IPS-18c (cell line): ENCODE measurements around the gene CDIP1.
A peak's percentile ranks its signal among the peaks of the same experiment; 100 is the strongest.

Source experiments
- H3K4me3 ChIP-seq: 2 replicates; pipeline ENCODE4 v1.7.0; 2013; ENCODE audit warnings: low read depth, mild to moderate bottlenecking, low read length, moderate library complexity; ENCODE audit not compliant: insufficient read depth
- H3K9me3 ChIP-seq: one replicate; pipeline ENCODE4 v1.6.1; 2013; ENCODE audit warnings: mild to moderate bottlenecking, low read length, moderate library complexity; ENCODE audit not compliant: control insufficient read depth, insufficient read depth

CDIP1 gene

GRCh38 chr16:4481526-4481925 is 57.0 kb downstream of the CDIP1 start:
- peaks cover under 1% of the 10 kb centered on the region for H3K9me3 ChIP-seq
- H3K4me3 ChIP-seq: no peak overlapping the region

DNA sequence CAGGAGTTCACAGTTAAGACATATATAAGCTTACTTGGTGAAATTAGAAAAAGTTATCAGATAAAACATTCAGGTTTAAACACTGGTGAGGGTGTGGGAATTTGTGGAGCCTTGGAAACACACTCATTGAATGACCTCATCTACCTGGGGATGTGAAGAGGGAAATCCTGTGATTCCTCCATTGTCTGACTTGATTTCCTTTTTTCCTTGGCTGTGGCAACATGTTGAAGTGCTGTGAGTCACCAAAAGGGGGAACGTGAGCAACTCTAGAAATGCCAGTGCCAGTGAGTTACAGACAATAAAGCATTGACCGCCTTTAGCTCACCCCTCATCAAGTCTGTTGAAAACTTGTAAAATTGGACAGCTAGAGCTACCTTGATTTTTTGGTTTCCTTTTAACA is 60.6 kb downstream of the CDIP1 start:
- Histone ChIP-seq H3K9me3 (peaks cover 8% of the 10 kb centered on the region), H3K4me3 (no peak overlapping the region)

DNA sequence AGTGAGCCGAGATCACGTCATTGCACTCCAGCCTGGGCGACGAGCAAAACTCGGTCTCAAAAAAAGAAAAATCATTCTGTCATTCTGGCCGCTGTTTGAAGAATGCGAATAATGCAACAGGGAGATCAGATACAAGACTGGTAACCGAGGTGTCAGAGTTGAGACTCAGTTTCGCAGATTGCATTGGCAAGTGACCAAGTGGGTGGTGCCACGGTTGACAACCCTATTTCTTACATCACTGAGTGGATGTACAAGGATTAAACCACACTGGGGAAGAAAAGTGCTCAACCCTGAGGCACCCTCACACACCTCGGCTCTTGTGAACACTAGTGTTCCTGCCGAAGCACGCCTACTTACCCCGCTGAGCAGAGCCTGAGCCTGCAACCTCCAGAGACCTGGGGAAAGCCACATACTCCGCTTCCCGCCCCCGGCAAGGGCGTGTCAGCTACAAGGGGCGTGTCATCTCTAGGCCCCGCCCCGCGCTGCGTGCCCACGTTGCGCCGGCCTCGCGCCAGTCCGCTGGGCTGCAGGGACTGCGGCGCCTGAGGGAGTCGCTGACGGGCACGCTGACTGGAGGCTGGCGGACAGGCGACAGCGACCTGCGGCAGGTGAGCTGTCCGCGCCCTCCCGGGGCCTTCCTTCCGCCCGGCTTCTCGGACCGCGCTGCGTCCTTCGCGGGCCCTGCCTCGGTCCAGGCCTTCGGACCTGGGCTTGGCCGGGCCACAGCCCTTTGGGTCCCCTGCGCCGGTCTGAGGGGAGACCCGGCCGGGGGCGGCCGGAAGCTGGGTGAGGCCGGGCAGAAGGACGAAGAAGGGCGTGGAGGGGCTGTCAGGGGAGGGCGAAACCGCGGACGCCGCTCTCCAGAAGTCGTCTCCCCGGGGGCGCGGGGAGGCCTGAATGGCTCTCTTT is 62.4 kb downstream of the CDIP1 start, which contains the start of gene HMOX2:
Gene HMOX2, plus strand, starts transcription at position 519 of the 909 bp plus-strand sequence. CDS start 29,127 bp downstream, outside the sequence.
- Histone ChIP-seq H3K9me3 (peaks cover 8% of the 10 kb centered on the region), H3K4me3 (peak within 1 kb of the TSS; percentile 73)

DNA sequence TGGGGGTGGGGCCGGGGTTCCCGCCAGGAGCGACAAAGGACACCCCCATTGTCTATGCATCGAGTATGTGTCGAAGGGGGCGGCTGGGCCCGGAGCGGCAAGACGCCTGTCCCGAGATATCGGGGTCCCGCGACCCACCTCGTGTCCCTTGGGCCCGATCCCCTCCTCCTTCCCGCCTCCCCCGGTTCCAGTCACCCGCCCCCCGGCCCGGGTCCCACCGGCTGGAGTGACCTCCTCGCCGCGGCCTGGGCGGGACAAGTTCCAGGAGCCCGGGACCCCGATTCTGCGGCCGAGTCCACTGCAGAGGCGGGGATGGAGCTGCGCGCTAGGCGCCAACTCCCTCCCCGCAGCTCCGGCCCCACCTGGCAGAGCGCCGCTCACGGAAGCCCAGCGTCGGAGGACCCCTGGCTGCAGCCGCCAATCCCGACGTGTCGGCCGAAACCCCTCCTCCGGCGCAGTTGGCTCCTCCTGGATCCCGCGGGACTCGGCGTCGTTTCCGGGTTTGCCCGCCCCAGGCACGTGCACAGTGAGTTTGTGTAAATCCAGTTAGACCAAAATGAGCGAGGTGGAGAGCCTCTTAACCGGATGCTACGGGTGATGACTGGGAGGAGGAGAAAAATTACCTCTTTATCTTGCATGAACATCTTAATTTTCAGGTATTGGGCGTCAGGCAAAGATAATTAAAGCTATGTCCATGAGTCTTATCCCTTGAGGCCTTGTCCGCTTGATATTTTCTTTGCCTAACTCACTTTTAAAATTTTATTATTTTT is 64.2 kb downstream of the CDIP1 start, which contains the start of gene NMRAL1:
Gene NMRAL1, minus strand, starts transcription at position 434 of the 770 bp plus-strand sequence. CDS start 493 bp downstream, outside the sequence.
- Histone ChIP-seq H3K4me3 (peak within 1 kb of the TSS; percentile 81), H3K9me3 (peaks cover 8% of the 10 kb centered on the region)

DNA sequence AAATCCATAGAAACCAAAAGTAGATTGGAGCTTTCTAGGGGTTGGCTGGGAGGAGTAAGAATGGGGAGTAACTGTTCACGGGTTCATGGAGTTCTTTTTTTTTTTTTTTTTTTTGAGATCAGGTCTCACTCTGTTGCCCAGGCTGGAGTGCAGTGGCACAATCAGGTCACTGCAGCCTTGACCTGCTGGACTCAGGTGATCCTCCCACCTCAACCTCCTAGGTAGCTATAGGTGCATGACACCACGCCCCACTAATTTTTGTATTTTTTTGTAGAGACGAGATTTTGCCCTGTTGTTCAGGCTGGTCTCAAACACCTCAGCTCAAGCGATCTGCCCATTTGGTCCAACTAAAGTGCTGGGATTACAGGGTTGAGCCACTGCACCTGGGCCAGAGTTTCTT is 65.7 kb downstream of the CDIP1 start:
- H3K4me3 ChIP-seq: no peak overlapping the region

DNA sequence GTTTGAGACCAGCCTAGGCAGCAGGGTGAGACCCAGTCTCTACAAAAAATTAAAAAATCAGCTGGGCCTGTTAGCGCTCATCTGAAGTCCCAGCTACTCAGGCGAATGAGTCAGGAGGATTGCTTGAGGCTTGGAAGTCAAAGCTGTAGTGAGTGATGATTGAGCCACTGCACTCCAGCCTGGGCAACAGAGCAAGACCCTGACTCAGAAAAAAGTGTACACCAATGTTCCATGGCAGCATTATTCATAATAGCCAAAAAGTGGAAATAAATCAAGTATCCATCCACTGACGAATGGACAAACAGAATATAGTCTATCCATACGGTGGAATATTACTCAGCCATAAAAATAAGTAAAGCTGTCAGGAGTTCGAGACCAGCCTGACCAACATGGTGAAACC is 66.7 kb downstream of the CDIP1 start:
- Histone ChIP-seq H3K9me3 (peaks cover 8% of the 10 kb centered on the region), H3K4me3 (no peak overlapping the region)

More for the DNA sequence above, 65.7 kb downstream of the CDIP1 start:
- H3K9me3 ChIP-seq: peaks cover 8% of the 10 kb centered on the region

GRCh38 chr16:4468972-4469371 is 69.6 kb downstream of the CDIP1 start:
- H3K9me3 ChIP-seq: peaks cover 2% of the 10 kb centered on the region

GRCh38 chr16:4467916-4468315 is 70.7 kb downstream of the CDIP1 start:
- Histone ChIP-seq H3K4me3 (no peak overlapping the region), H3K9me3 (peaks cover 2% of the 10 kb centered on the region)

More at GRCh38 chr16:4468972-4469371, 69.6 kb downstream of the CDIP1 start:
- no peak overlapping the region for H3K4me3 ChIP-seq

GRCh38 chr16:4465977-4466779 is 72.4 kb downstream of the CDIP1 start:
- Histone ChIP-seq H3K4me3 (no peak overlapping the region), H3K9me3 (peaks cover 2% of the 10 kb centered on the region)

DNA sequence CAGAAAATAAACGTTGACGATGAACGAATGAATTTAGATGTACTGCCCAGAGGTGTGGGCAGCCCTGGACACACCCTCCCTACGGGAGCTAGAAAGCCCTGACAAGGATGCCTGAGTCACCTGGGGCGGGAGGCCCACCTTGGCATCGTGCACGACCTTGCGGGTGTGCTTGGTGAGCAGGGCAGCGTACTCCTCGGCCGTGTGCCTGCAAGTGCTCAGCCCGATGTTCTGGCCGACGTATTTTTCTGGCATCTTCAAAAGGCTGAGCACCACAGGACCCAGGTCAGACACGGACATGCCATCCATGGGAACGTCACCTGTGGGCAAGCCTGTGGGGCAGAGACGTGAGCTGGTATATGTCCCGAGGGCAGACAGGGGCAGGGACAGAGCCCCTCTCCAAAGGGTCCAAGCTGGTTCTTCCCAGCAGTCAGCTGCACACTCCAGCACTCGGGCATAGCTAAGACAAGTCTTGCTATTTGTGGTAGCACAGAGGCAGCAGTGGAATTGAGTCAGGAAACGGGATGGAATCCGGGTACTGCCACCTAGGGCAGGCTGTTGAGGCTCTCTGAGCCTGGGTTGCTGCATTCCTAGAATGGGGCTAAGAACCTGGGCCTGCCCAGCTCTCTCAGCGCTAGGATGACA is 74.9 kb downstream of the CDIP1 start:
- Histone ChIP-seq H3K9me3 (peaks cover 2% of the 10 kb centered on the region), H3K4me3 (no peak overlapping the region)

GRCh38 chr16:4461250-4462085 is 77.1 kb downstream of the CDIP1 start:
- H3K4me3 ChIP-seq: no peak overlapping the region
- peaks cover 2% of the 10 kb centered on the region for H3K9me3 ChIP-seq

- Histone ChIP-seq H3K9me3 (peaks cover 2% of the 10 kb centered on the region), H3K4me3 (no peak overlapping the region)
Measured at GRCh38 chr16:4460936-4461249, 77.7 kb downstream of the CDIP1 start.
